ENCODE measurements around the gene RPS6KA3. TPM values are rescaled to one million over a fixed set of nuclear protein-coding genes. Genes with fewer than 3 reads are reported as not detected.
"Not testable (repeated sequence)": the region's sequence is repeated elsewhere in the genome, so short reads cannot be mapped to it uniquely, and the experiment has no call there.

The RPS6KA3 gene
- total RNA-seq, 2 donors from 2014 or later: 36.4 to 52.3 TPM

DNA sequence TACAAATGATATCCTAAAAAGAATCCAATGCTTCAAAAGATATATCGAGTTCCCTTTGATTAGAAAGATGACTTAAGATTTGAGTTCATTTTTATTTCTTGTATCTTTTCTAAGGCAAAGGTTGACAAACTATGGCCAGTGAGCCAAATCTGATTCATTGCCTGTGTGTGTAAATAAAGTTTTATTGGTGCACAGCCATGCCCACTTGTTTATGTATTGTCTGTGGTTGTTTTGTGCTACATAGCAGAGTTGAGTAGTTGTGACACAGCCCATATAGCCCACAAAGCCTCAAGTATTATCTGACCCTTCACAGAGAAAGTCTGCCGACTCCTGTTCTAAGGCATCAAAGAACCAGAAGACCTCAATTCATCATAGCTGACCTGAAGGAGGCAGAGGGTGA lies 92.9 kb downstream of the RPS6KA3 start:
- DNase-seq (ENCODE audit: low spot score): no peak
- intact Hi-C loops (cut with DNase I): no loop called here

DNA sequence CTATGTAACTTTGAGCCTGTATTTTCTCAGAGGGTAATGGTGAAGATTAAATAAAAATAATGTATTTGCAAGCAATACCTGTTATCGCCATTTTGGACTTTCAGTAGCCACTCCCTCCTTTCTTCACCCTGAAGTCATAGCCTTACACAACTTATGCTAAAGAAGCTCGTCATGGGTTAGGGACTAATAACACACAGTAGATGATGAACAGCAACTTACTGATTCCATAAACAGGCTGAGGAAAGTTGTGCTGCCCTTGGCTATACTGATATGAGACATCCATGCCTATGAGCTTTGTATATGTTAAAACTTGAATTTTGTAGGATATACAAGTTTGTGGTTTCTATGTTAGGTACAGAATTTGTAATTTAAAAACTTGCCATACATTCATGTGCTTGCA lies 93.4 kb downstream of the RPS6KA3 start:
- intact Hi-C loops (cut with DNase I): no loop called here

DNA sequence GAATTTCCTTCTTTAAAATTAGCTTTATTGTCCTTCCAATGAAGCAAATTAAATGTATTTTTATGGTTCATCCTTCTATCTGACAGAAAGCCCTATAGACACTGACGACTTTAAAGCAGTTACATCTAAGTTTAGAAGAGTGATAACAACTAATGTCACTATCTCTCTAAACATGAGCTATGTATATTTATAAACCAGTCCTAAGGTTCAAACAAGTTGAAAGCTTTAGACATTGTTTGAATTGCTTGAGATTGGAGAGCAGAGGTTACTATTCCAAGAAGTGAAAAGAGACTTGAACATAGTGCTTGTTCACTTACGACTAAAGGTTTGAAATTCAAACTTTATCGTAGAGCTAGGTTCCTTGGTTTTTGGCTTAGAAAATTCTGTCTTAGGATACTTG lies 94.8 kb downstream of the RPS6KA3 start:
- intact Hi-C loops (cut with DNase I): no loop called here
- DNase-seq (ENCODE audit: low spot score): no peak

More for the DNA sequence above, 93.4 kb downstream of the RPS6KA3 start:
- DNase-seq (ENCODE audit: low spot score): no peak

DNA sequence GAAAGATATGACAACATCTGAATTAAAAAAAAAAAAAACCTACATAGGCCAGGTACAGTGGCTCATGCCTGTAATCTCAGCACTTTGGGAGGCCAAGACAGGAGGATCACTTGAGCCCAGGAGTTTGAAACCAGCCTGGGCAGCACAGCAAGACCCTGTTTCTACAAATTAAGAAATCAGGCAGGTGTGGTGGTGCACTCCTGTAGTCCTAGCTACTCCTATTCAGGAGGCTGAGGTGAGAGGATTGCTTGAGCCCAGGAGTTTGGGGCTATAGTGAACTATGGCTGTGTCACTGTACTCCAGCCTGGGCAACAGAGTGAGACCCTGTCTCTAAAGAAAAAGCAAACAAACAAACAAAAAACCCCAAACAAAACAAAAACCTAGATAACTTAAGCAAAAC lies 104.2 kb downstream of the RPS6KA3 start:
- DNase-seq (ENCODE audit: low spot score); intact Hi-C loops (cut with DNase I): not testable (repeated sequence)

DNA sequence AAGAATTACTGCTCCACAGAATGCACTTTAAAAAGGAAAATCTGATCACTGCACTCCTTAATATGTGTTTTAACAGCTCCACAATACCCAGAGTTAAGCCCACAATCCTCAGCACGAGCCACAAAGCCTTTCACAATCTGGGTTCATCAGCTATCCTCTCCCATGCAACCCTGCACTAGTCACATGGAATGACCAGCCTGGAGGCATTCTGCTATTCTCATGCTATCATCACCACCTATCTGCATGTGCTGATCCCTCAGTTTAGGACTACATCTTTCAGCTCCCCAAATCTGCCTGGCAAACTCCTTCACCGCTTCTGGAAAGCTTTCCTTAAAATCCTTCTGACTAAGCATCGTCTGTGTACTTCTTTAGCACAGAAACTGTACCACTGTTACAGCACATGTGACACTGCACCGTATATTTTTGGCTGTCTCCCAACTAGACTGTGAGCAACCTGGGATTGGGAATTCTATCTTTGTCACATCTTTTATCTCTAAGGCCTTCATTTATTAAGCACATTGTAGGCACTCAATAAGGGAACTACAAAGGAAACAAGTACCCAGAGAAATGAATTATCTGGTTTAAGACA lies 106.8 kb downstream of the RPS6KA3 start:
- intact Hi-C loops (cut with DNase I): no loop called here
- no peak for DNase-seq (ENCODE audit: low spot score)

DNA sequence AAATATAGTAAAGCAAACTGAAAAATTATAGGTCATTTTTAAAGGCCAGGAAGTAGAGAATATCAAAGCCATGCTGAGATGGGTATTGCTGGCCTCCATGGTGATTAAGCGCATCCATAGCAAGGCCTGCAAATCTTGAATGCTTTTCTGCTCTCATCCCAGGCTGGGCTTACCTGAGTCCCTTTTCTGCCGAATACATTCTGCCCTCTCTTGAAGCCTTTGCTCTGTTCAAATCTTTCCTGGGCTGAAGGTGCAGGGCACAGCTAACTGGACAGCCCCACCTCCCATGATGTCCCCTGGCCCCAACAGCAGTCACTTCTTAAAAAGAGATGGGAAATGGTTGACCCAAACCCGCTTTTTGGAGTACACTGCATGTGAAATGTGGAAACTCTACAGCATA lies 115.0 kb downstream of the RPS6KA3 start:
- no peak for DNase-seq (ENCODE audit: low spot score)
- intact Hi-C loops (cut with DNase I): no loop called here

DNA sequence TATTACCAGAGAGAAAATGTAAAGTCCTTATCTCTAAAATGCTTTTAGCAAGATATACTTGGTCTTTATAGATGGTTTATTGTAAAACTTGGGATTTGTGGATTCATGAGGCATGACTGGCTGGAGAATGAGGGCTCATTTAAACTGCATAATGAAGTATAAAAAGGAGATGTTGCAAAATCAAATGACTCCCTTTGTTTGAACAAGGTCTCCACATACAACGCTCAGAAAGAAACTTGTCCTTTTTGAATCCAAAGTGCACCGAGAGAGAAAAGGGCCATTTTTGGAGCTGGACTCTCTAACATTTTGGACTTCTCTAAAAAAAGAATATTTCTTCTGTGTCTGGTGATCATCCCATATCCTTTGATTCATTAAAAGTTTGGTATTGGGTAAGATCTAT lies 117.4 kb downstream of the RPS6KA3 start:
- no peak for DNase-seq (ENCODE audit: low spot score)
- intact Hi-C loops (cut with DNase I): loop anchor here in 1 of 2 donors (2.0 kb wide), 1 partner anchor 137 kb away; no protein-coding TSS in a partner anchor

DNA sequence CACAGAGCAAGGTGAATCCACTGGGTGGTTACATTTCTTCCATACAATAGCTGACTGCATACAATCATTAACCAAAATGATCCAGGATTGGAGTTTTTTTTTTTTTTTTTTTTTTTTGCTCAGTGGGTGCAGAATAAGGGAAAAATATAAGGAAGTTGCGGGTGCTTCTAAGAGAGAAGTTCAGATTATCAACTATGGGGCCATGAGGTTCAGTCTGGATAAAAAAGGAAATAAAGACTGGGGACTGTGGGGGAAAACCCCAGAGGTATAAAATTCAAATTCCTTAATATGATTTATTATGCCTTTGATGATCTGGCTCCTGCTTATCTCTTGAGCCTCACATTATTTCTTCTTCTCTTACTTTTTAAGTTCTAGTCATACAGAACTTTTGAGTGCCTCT lies 119.1 kb downstream of the RPS6KA3 start:
- DNase-seq (ENCODE audit: low spot score): no peak
- intact Hi-C loops (cut with DNase I): no loop called here

DNA sequence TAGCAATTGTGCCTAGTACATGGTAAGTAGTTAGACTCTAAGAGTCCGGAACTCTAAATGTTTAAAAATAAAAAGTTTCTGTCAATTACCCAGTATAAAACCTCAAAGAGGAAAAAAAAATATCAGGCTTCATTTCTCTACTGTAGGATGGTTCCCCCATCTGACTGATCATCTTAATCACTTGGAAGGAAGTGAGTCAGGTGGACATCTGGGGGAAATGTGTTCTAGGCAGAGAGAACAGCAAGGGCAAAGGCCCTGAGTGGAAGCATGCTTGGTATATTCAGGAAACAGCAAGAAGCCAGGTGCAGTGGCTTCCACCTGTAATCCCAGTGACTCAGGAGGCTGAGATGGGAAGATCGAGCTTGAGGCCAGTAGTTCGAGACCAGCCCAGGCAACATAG lies 122.2 kb downstream of the RPS6KA3 start:
- intact Hi-C loops (cut with DNase I): no loop called here
- no peak for DNase-seq (ENCODE audit: low spot score)

DNA sequence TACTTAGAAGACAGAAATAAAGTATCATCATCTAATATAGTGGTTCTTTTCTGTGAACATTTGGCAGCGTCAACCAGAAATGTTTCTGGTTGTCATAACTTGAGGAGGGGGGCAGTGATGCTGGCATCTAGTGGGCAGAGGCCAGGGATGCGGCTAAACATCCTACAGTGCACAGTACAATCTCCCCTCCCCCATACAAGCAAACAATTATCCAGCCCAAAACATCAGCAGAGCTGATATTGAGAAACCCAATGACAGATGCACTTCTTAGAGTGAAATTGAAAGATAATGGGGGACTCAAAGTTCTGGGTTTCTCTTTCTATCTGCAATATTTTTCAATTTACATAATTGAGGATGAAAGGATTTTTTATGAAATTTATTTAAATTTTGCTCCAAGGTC lies 123.1 kb downstream of the RPS6KA3 start:
- intact Hi-C loops (cut with DNase I): no loop called here

DNA sequence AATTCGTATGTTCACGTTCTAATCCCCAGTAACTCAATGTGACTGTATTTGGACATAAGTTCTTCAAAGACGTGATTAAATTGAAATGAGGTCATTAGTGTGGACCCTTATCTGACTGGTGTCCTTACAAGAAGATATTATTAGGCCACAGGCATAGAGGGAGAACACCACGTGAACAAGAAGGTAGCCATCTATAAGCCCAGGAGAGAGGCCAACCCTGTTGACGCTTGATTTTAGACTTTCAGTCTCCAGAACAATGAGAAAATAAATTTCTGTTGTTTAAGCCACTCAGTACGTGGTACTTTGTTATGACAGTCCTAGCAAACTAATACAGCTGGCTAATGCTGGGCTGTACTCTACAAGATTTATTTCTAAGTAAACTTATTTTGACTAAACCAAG lies 123.6 kb downstream of the RPS6KA3 start:
- intact Hi-C loops (cut with DNase I): no loop called here
- DNase-seq (ENCODE audit: low spot score): no peak

More for the DNA sequence above, 123.1 kb downstream of the RPS6KA3 start:
- DNase-seq (ENCODE audit: low spot score): no peak

DNA sequence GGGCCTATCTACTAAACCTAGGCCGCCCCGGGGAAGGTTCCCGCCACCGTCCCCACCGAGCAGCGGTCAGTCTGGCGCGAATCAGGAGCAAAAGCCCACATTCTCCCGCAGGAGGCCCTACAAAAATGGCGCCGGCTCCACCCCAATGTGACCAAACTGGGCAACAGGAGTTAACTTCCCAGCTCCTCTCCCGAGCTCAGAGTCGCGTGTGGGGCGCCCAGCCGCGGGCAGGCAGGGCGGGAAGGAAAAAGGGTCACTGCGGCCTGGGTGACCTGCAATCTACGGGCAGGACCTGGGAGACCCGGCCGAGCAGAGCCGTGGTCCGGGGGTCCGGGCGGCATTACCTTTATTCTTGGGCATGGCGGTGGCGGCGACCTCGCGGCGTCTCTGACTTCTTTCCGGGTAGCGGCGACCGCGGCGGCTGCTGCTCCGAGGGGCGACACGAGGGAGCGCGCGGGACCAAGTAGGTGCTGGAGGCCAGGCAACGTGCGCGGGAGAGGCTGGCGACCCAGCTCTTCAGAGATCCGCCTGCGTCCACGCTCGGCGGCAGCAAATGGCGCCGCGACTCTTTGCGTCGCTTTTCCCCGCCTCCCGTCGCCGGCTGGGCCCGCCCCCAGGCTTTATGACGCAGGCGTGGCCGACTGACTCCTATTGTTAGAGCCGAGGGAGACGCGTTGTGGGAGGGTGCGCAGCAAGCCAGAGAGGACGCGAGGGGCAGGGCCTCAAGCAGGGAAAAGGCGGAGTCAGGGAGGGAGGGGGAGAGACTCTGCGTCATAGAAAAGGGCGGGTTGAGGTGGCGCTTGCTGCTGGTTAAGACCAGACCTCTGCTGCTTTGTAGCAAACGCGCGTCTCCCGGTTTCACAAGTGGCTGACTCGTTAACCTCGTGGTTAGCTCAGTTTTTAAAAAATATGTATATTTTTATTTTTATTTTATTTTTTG lies 125.2 kb downstream of the RPS6KA3 start, which contains the start of gene EIF1AX:
TSS of gene EIF1AX (minus strand) at position 558 of the 940 bp plus-strand sequence. CDS start at position 360, 198 bp downstream.
- intact Hi-C loops (cut with DNase I): no loop called here
- DNase-seq (ENCODE audit: low spot score): peak; percentile 99

DNA sequence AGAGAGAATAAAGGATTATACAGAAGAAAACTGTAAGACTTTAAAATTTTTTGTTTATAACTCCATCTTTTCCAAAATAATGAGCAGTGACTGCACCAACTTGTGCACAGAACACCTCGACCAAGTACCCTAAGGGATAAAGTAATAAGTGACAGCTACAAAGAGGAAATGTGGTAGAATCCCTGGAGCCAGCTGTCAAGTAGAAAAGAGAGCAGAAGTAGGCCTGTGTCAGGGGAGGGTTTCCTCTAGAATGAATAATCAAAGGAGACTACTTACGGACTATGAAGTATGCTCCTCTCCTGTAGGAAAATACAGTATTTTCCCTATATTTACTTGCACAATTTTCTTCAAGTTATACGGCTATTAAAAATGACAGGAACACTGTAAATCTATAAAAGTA lies 126.3 kb downstream of the RPS6KA3 start:
- DNase-seq (ENCODE audit: low spot score): no peak
- intact Hi-C loops (cut with DNase I): no loop called here

DNA sequence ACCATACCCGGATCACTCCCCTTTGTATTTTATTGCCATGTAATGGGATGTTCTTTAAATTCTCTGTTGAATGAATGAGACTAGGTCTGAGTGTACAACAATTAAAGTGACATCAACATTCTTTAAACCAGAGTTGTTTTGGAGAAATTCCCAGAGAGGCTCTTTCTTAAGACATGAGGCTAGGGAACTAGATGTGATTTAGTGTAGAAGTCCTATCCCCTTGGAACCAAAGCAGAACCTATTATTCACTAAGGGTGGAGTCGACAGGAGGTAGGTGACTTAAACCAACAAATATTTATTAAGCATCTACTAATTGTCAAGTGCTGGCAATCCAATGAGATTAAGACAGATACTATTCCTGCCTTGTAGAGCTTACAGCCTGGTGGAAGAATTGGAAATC lies 126.7 kb downstream of the RPS6KA3 start:
- intact Hi-C loops (cut with DNase I): no loop called here
- no peak for DNase-seq (ENCODE audit: low spot score)

DNA sequence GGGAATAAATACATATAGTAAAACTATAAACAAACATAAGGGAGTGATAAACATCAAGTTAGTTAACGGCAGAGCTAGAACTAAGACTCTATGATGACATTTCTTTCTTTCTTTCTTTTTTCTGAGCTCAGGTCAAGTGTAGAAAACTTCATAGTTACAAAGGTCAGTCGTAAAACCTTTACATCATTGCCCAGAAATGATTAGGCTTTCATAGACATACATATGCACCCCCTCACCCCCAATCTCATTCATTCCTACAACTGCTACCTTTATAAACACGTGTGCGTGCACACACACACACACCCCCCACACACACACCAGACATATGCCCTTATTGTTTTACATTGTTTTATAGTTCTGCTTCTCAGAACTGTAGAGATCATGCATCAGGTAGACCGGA lies 130.8 kb downstream of the RPS6KA3 start:
- intact Hi-C loops (cut with DNase I): no loop called here
- no peak for DNase-seq (ENCODE audit: low spot score)

DNA sequence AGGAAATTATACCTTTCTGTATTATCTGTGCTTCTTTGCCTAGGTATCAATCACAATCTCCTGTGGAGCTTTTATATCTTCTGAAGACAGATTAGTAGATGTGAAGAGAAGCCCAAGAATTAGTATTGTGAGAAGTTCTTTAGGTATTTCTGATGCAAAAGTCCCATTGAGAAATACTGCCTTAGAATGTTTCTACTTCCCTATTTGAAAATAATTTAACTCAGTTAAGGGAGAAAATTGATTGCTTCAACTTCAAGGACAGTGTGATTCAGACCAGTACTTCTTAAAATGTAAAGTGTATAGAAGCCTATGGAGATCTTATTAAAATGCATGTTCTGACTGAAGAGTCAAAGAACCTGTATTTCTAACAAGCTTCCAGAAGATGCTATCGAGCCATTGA lies 134.0 kb downstream of the RPS6KA3 start:
- intact Hi-C loops (cut with DNase I): no loop called here
- DNase-seq (ENCODE audit: low spot score): no peak

DNA sequence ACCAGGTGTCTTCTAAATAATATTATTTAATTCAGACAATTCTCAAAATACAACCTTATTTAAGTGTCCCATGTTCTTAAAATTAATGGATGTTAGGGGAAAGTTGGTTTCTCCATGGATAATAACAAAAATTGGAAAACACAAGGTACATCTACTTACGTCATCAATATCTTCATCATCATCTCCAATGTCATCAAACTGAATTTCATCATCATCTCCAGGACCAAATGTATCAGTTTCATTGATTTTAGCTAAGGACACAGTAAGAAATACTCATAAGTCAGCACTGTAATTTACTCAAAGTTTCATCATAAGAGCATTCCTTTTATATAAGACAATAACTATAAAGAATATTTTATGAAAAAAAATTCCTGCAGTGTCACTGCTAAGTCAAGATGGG lies 136.4 kb downstream of the RPS6KA3 start:
- DNase-seq (ENCODE audit: low spot score): no peak
- intact Hi-C loops (cut with DNase I): no loop called here

DNA sequence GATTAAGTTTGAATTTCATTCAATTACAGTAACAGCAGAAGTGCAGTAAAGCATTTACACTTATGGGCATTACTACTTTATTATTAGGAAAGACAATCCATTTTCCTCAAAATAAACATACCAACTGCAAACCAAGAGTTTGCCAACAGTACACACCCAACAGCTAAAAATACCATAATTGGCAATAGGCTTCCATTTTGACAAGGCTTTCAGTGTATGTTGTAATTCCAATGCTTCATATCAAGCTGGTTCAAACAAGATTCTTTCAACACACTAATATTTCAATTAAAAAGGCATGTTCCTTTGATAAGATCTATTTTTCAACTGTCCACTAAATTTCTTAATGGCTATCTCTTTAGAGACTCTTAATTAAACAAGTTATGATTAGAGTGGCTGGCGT lies 137.2 kb downstream of the RPS6KA3 start:
- intact Hi-C loops (cut with DNase I): no loop called here
- DNase-seq (ENCODE audit: low spot score): no peak

DNA sequence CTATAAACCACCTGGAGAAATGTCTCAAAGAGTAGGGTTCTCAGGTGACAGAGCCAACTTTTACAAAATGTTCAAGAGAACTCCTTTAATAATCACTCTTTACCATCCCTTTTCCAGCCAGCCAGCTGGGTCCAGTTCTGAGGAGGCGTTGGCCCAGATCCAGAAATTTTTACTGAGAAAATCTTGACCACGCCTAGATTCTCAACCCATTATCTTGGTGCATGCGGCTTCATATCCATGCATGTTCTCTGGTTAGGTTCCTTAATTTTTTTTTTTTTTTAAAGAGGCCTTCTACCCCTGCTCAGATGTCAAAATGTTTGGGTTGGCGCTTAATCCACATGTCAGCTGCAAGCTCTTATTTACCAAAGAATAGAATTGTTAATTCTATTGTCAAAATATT lies 138.0 kb downstream of the RPS6KA3 start:
- no peak for DNase-seq (ENCODE audit: low spot score)
- intact Hi-C loops (cut with DNase I): no loop called here

DNA sequence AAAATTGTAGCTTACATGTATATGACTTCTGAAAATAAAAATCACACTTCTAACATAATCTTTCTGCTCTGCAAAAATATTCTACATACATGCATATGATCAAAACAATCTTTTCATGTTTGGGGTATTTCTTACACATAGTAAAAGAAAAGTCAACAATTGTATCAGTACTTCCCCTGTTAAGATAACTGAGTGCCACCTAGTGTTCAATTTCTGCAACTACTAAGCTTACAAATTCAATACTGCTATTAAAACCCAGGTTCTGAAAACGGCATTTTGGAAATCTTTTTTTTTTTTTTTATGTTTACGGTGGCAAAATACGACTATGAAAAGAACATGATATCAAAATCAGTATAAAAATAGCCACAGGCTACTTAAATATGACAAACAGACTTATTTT lies 139.3 kb downstream of the RPS6KA3 start:
- DNase-seq (ENCODE audit: low spot score); intact Hi-C loops (cut with DNase I): not testable (repeated sequence)

DNA sequence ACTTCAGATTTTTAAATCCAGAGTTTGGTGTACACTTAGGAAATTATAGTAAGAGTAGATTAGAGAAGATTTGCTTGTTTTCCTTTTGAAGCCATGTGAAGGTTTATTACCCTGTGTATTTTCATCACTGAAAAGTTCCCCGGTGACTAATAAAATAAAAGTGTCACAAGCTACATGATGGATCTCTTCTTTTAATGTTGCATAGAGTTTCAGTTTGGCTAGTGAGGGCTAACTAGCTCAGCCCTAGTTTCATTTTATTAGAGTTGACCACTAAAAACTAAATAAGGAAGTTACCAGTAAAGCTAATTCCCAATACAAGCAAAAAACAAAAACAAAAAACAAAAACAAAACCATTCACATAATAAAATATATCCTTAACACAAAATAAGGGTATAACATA lies 139.9 kb downstream of the RPS6KA3 start:
- intact Hi-C loops (cut with DNase I); DNase-seq (ENCODE audit: low spot score): not testable (repeated sequence)

All from posterior vena cava (tissue), 2 donors.